Dendritic cell treated with granulocyte-macrophage colony-stimulating factor and Interleukin-4, amounts not matched to agents 40 ng/mL and 50 ng/mL, for 4 days (primary cell): ENCODE data around the gene TKFC.
A peak's percentile ranks its signal among the peaks of the same experiment; 100 is the strongest.

Experiments
- H3K27ac Mint-ChIP-seq: one replicate; pipeline ENCODE4 v1.8.0; 2022; ENCODE audit warnings: mild to moderate bottlenecking, mixed read lengths
- H3K27me3 Mint-ChIP-seq: one replicate; pipeline ENCODE4 v1.8.0; 2022; ENCODE audit warnings: mild to moderate bottlenecking, mixed read lengths
- H3K36me3 Mint-ChIP-seq: one replicate; pipeline ENCODE4 v1.8.0; 2022; ENCODE audit warnings: low read depth, mixed read lengths
- H3K4me1 Mint-ChIP-seq: one replicate; pipeline ENCODE4 v1.8.0; 2022; ENCODE audit warnings: low read depth, mixed read lengths
- H3K4me3 Mint-ChIP-seq: one replicate; pipeline ENCODE4 v1.8.0; 2022; ENCODE audit warnings: mild to moderate bottlenecking, moderate library complexity, mixed read lengths
- H3K9me3 Mint-ChIP-seq: one replicate; pipeline ENCODE4 v1.8.0; 2022; ENCODE audit warnings: mixed read lengths
- intact Hi-C: fragments of 100-400 bp; cut with micrococcal nuclease; formaldehyde crosslinking; loops from one replicate; pipeline ENCODE4 v1.15.0; 2022

The TKFC gene

GRCh38 chr11:61358566-61358965 is 25.5 kb downstream of the TKFC start:
- no peaks in the 10 kb centered on the region for H3K27me3 Mint-ChIP-seq
- no peak overlapping the region for H3K4me3 Mint-ChIP-seq
- H3K27ac Mint-ChIP-seq = no peak overlapping the region
- H3K9me3 Mint-ChIP-seq = no peaks in the 10 kb centered on the region
- intact Hi-C loops = no loop called here
- H3K36me3 Mint-ChIP-seq = peaks cover 48% of the 10 kb centered on the region
- H3K4me1 Mint-ChIP-seq = peaks cover 63% of the 10 kb centered on the region

GRCh38 chr11:61359516-61359915 is 26.5 kb downstream of the TKFC start:
- H3K27ac Mint-ChIP-seq = peak overlapping the region; percentile 15
- H3K4me1 Mint-ChIP-seq = peaks cover 61% of the 10 kb centered on the region
- peaks cover 48% of the 10 kb centered on the region for H3K36me3 Mint-ChIP-seq
- intact Hi-C loops = no loop called here
- H3K4me3 Mint-ChIP-seq = no peak overlapping the region
- no peaks in the 10 kb centered on the region for H3K27me3 Mint-ChIP-seq
- H3K9me3 Mint-ChIP-seq = no peaks in the 10 kb centered on the region

- Mint-ChIP-seq H3K27ac (peak overlapping the region; percentile 98), H3K4me3 (peak overlapping the region; percentile 100), H3K36me3 (peaks cover 47% of the 10 kb centered on the region), H3K9me3 (no peaks in the 10 kb centered on the region), H3K27me3 (no peaks in the 10 kb centered on the region), H3K4me1 (peaks cover 57% of the 10 kb centered on the region)
- intact Hi-C loops = loop anchor here (1.0 kb wide), 1 partner anchor 28 kb away; the partner anchor contains the start of genes DDB1 and TKFC
Measured at GRCh38 chr11:61361237-61361740, 28.3 kb downstream of the TKFC start.

- intact Hi-C loops = loop anchor here (1.0 kb wide), 1 partner anchor 29 kb away; the partner anchor contains the start of genes DDB1 and TKFC
- Mint-ChIP-seq H3K27me3 (no peaks in the 10 kb centered on the region), H3K4me1 (peaks cover 50% of the 10 kb centered on the region), H3K27ac (peak within 1 kb of the TSS; percentile 98), H3K9me3 (no peaks in the 10 kb centered on the region), H3K4me3 (peak within 1 kb of the TSS; percentile 100), H3K36me3 (peaks cover 50% of the 10 kb centered on the region)
Measured at GRCh38 chr11:61361741-61362541, 28.9 kb downstream of the TKFC start, which contains the start of the genes CYB561A3 and TMEM138. Gene CYB561A3 (minus strand): TSS chr11:61361882. CDS start chr11:61356713, 5,169 bp downstream. Gene TMEM138 (plus strand): TSS chr11:61362374. CDS start chr11:61364391, 2,017 bp downstream.

- intact Hi-C loops = no loop called here
- H3K36me3 Mint-ChIP-seq = peaks cover 55% of the 10 kb centered on the region
- peak overlapping the region; percentile 98 for H3K27ac Mint-ChIP-seq
- peak overlapping the region; percentile 100 for H3K4me3 Mint-ChIP-seq
- peaks cover 45% of the 10 kb centered on the region for H3K4me1 Mint-ChIP-seq
- H3K9me3 Mint-ChIP-seq = no peaks in the 10 kb centered on the region
- no peaks in the 10 kb centered on the region for H3K27me3 Mint-ChIP-seq
Measured at GRCh38 chr11:61362542-61362875, 29.5 kb downstream of the TKFC start.

- H3K4me1 Mint-ChIP-seq = peaks cover 43% of the 10 kb centered on the region
- no peaks in the 10 kb centered on the region for H3K9me3 Mint-ChIP-seq
- no peak overlapping the region for H3K27ac Mint-ChIP-seq
- intact Hi-C loops = no loop called here
- H3K27me3 Mint-ChIP-seq = no peaks in the 10 kb centered on the region
- H3K36me3 Mint-ChIP-seq = peaks cover 72% of the 10 kb centered on the region
- no peak overlapping the region for H3K4me3 Mint-ChIP-seq
Measured at GRCh38 chr11:61364012-61364675, 31.1 kb downstream of the TKFC start.

GRCh38 chr11:61367406-61367805 is 34.4 kb downstream of the TKFC start:
- intact Hi-C loops = no loop called here
- Mint-ChIP-seq H3K27ac (no peak overlapping the region), H3K36me3 (peaks cover 89% of the 10 kb centered on the region), H3K4me3 (no peak overlapping the region), H3K27me3 (no peaks in the 10 kb centered on the region), H3K9me3 (no peaks in the 10 kb centered on the region), H3K4me1 (peaks cover 40% of the 10 kb centered on the region)

GRCh38 chr11:61368646-61369045 is 35.6 kb downstream of the TKFC start:
- intact Hi-C loops = no loop called here
- Mint-ChIP-seq H3K9me3 (no peaks in the 10 kb centered on the region), H3K27me3 (no peaks in the 10 kb centered on the region), H3K4me1 (peaks cover 28% of the 10 kb centered on the region), H3K27ac (peak overlapping the region; percentile 56), H3K36me3 (peaks cover 87% of the 10 kb centered on the region), H3K4me3 (no peak overlapping the region)

GRCh38 chr11:61369372-61370348 is 36.6 kb downstream of the TKFC start:
- H3K36me3 Mint-ChIP-seq = peaks cover 76% of the 10 kb centered on the region
- no peak overlapping the region for H3K4me3 Mint-ChIP-seq
- intact Hi-C loops = no loop called here
- no peaks in the 10 kb centered on the region for H3K9me3 Mint-ChIP-seq
- H3K4me1 Mint-ChIP-seq = peaks cover 27% of the 10 kb centered on the region
- no peaks in the 10 kb centered on the region for H3K27me3 Mint-ChIP-seq
- H3K27ac Mint-ChIP-seq = peak overlapping the region; percentile 32

- Mint-ChIP-seq H3K27ac (no peak overlapping the region), H3K9me3 (no peaks in the 10 kb centered on the region), H3K4me3 (no peak overlapping the region), H3K36me3 (peaks cover 70% of the 10 kb centered on the region), H3K4me1 (peaks cover 27% of the 10 kb centered on the region), H3K27me3 (no peaks in the 10 kb centered on the region)
- intact Hi-C loops = no loop called here
Measured at GRCh38 chr11:61370349-61371005, 37.4 kb downstream of the TKFC start.

- intact Hi-C loops = no loop called here
- Mint-ChIP-seq H3K4me3 (no peak overlapping the region), H3K27ac (no peak overlapping the region), H3K4me1 (peaks cover 27% of the 10 kb centered on the region), H3K36me3 (peaks cover 55% of the 10 kb centered on the region), H3K27me3 (no peaks in the 10 kb centered on the region), H3K9me3 (no peaks in the 10 kb centered on the region)
Measured at GRCh38 chr11:61372659-61373420, 39.8 kb downstream of the TKFC start.

GRCh38 chr11:61375761-61376108 is 42.7 kb downstream of the TKFC start:
- Mint-ChIP-seq H3K27ac (no peak overlapping the region), H3K9me3 (no peaks in the 10 kb centered on the region), H3K36me3 (peaks cover 26% of the 10 kb centered on the region), H3K4me3 (no peak overlapping the region), H3K27me3 (no peaks in the 10 kb centered on the region), H3K4me1 (peaks cover 15% of the 10 kb centered on the region)
- intact Hi-C loops = no loop called here
